ENCODE data around the gene VAPB. TPM values are rescaled to one million over a fixed set of nuclear protein-coding genes. Genes with fewer than 3 reads are reported as not detected.

The VAPB gene
- total RNA-seq, 1 experiment from 2014 or later = 51.1 TPM

- Histone ChIP-seq H3K79me2 (ENCODE audit: insufficient read depth, low read length) (no peaks in the 10 kb centered on the region), H3K9ac (ENCODE audit: low read length) (no peak overlapping the region), H3K4me1 (ENCODE audit: control insufficient read depth in 1 of 2, insufficient read depth in 2 of 2, low read length in 2 of 2) (no peaks in the 10 kb centered on the region), H3K9me2 (ENCODE audit: insufficient read depth) (no peaks in the 10 kb centered on the region), H4K20me1 (ENCODE audit: insufficient read depth) (no peaks in the 10 kb centered on the region), H3K4me3 (replicated peaks in 1 of 2; ENCODE audit: low read depth in 1 of 2, low read length in 2 of 2) (no peak overlapping the region), H3K36me3 (ENCODE audit: control insufficient read depth in 1 of 2, insufficient read depth in 2 of 2, low read length in 2 of 2) (no peaks in the 10 kb centered on the region), H3K27me3 (ENCODE audit: insufficient read depth, low read length) (no peaks in the 10 kb centered on the region), H3K27ac (ENCODE audit: low read depth, low read length) (no peak overlapping the region), H3K4me2 (ENCODE audit: low read length) (no peak overlapping the region), H3K9me3 (ENCODE audit: control insufficient read depth in 1 of 2, insufficient read depth in 1 of 2, low read depth in 1 of 2, low read length in 2 of 2) (no peaks in the 10 kb centered on the region), H2AFZ (ENCODE audit: low read depth, low read length, poor library complexity, severe bottlenecking) (no peak overlapping the region)
- POLR2A ChIA-PET = no interaction called here
- RAD21 ChIA-PET (ENCODE audit: low non-redundant PET in 1 of 2, low total read pairs in 2 of 2, uncharacterized antibody in 2 of 2, unreplicated experiment in 2 of 2) = no interaction called here
- CTCF ChIA-PET = no interaction called here
- intact Hi-C loops (cut with micrococcal nuclease) = no loop called here
- no peak for DNase-seq (ENCODE audit: low read depth, low spot score)
- no peak for ATAC-seq
- TF ChIP-seq ZBTB33 (IDR thresholded peaks at IDR 0.05; ENCODE audit: extremely low read depth, insufficient replicate concordance, low read length) (no peak), REST (IDR thresholded peaks at IDR 0.05; ENCODE audit: low read depth) (no peak), CEBPB (IDR thresholded peaks at IDR 0.05; ENCODE audit: low read depth) (no peak), RAD21 (IDR thresholded peaks at IDR 0.05; ENCODE audit: low read depth) (no peak), ZNF274 (IDR thresholded peaks at IDR 0.05; ENCODE audit: low read depth, low read length) (no peak), ATF3 (IDR thresholded peaks at IDR 0.05) (no peak)
- no TSS peak for BruUV-seq (replicated peaks)
Measured at GRCh38 chr20:58470336-58471192, 81.5 kb downstream of the VAPB start.
